ENCODE results near the gene SCAPER. TPM values are rescaled to one million over a fixed set of nuclear protein-coding genes. Genes with fewer than 3 reads are reported as not detected.

SCAPER gene
- total RNA-seq, 1 experiment from 2014 or later: 8.3 TPM

DNA sequence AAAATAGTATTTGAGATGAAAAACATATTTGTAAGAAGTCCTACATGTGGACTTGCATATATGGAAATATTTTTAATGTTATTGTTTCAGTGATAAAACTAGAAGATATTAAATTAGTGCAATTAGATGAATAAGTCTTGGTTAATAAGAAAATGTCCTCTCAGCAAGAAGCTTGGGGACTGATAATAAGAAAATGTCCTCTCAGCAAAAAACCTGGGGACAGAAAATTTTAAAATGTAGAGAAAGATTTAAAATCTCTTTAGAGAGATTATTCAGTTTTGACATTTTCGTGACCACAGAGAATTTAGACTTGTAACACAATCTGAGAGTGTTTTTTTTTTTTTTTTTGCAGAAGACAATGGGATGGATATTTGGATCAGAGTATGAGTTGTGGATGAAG is 412.6 kb downstream of the SCAPER start:
- Histone ChIP-seq H3K27me3 (ENCODE audit: control insufficient read depth, insufficient read depth, low read length) (no peaks in the 10 kb centered on the region), H3K4me3 (ENCODE audit: insufficient read depth, low read depth, low read length) (no peak overlapping the region), H3K36me3 (replicated peaks; ENCODE audit: control insufficient read depth, insufficient read depth, low read length) (no peaks in the 10 kb centered on the region)
- DNase-seq: no peak

DNA sequence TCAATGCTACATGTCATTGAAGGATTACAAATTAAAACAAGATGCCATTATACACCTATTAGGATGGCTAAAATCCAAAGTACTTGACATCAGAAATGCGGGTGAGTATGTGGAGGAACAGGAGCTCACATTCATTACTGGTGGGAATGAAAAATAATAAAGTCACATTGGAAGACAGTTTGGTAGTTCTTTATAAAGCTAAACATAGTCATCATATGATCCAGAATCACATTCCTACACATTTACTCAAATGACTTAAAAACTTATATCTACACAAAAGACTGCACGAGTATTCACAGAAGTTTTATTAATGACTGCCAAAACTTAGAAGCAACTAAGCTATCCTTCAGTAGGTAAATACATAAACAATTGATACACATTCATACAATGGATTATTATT is 421.4 kb downstream of the SCAPER start:
- no peak for DNase-seq
- H3K4me3 ChIP-seq (ENCODE audit: insufficient read depth, low read depth, low read length): no peak overlapping the region
- no peaks in the 10 kb centered on the region for H3K36me3 ChIP-seq (replicated peaks; ENCODE audit: control insufficient read depth, insufficient read depth, low read length)

DNA sequence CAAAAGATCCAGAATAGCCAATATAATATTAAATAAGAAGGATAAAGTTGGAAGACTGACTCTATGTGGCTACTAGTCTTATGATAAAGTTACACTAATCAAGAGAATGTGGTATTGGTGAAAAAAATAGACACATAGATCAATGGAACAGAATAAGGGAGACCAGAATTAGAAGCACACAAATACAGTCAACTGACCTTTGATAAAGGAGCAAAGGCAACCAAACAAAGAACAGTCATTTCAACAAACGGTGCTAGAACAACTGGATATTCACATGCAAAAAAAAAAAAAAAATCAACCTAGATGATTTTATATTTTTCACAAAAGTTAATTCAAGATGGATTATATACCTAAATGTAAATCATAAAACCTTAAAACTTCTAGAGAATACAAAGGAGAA is 422.1 kb downstream of the SCAPER start:
- Histone ChIP-seq H3K27me3 (ENCODE audit: control insufficient read depth, insufficient read depth, low read length) (no peaks in the 10 kb centered on the region), H3K36me3 (replicated peaks; ENCODE audit: control insufficient read depth, insufficient read depth, low read length) (no peaks in the 10 kb centered on the region), H3K4me3 (ENCODE audit: insufficient read depth, low read depth, low read length) (no peak overlapping the region)
- no peak for DNase-seq

More for the DNA sequence above, 421.4 kb downstream of the SCAPER start:
- no peaks in the 10 kb centered on the region for H3K27me3 ChIP-seq (ENCODE audit: control insufficient read depth, insufficient read depth, low read length)

DNA sequence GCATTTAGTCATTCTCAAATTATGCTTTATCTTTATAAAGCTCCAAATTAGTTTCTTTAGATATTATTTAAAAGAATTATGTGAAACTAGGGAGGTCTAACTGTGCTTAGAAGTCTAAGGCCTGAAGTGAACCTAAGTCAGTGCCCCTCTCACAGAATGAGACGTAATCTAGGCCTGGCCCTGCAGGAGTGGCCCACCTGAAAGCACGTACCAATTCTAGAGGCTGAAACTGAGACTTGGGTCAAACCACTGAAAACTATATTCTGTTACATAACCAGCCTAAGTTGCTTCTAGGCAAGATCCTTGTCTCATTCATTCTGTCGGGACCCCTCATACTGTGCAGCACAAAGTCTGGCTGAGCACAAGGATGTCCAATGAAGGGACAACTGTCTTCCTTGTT is 424.9 kb downstream of the SCAPER start:
- Histone ChIP-seq H3K4me3 (ENCODE audit: insufficient read depth, low read depth, low read length) (no peak overlapping the region), H3K36me3 (replicated peaks; ENCODE audit: control insufficient read depth, insufficient read depth, low read length) (no peaks in the 10 kb centered on the region), H3K27me3 (ENCODE audit: control insufficient read depth, insufficient read depth, low read length) (no peaks in the 10 kb centered on the region)
- DNase-seq: no peak

DNA sequence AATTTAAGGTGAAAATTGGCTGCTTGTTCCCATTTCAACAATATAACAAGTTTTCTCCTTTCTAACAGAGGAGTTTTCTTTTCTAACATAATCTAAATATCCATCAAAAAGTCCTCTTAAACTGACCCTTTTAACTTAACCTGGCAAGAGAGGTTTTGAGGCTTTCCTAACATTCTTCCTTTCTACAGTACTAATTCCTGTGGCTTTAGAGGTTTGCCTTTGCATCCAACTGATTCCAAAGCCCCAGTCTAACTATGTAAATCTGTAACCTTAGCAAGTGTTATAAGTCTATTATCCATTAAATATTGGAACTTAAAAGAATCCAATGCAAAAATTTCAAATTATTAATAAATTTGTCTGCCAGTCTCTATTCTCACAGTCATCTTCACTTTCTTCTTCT is 434.4 kb downstream of the SCAPER start:
- Histone ChIP-seq H3K36me3 (replicated peaks; ENCODE audit: control insufficient read depth, insufficient read depth, low read length) (no peaks in the 10 kb centered on the region), H3K4me3 (ENCODE audit: insufficient read depth, low read depth, low read length) (no peak overlapping the region), H3K27me3 (ENCODE audit: control insufficient read depth, insufficient read depth, low read length) (no peaks in the 10 kb centered on the region)
- DNase-seq: no peak

DNA sequence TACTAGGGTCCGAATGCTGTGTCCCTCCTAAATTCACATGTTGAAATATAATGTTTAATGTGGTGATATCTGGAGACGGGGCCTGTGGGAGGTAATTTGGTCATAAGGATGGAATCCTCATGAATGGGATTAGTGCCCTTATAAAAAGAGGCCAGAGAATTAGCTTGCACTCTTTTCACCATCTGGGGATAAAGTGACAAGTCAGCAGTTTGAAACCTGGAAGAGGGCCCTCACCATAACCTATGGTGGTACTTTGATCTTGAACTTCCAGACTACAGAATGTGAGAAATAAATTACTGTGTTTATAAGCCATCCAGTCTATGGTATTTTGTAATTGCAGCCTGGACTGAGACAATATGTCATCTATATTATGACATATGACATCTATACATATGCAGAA is 436.4 kb downstream of the SCAPER start:
- DNase-seq: no peak
- H3K4me3 ChIP-seq (ENCODE audit: insufficient read depth, low read depth, low read length): no peak overlapping the region
- no peaks in the 10 kb centered on the region for H3K36me3 ChIP-seq (replicated peaks; ENCODE audit: control insufficient read depth, insufficient read depth, low read length)
- no peaks in the 10 kb centered on the region for H3K27me3 ChIP-seq (ENCODE audit: control insufficient read depth, insufficient read depth, low read length)

DNA sequence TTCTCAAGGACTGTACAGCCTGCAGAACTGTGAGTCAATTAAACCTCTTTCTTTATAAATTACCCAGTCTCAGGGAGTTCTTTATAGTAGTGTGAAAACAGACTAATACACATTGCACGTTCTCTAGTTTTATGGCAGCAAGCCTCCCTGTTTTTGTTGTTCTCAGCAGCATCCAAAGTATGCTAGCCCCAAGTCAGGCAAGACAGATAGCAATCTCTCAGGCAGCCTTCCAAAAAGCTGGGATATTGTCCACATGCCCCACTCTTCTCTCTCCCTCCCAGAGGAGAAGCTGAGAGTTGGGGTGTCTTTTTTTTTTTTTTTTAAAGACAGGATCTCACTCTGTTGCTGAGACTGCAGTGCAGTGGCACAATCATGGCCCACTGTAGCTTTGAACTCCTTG is 438.0 kb downstream of the SCAPER start:
- no peak overlapping the region for H3K4me3 ChIP-seq (ENCODE audit: insufficient read depth, low read depth, low read length)
- no peaks in the 10 kb centered on the region for H3K36me3 ChIP-seq (replicated peaks; ENCODE audit: control insufficient read depth, insufficient read depth, low read length)
- H3K27me3 ChIP-seq (ENCODE audit: control insufficient read depth, insufficient read depth, low read length): no peaks in the 10 kb centered on the region
- no peak for DNase-seq

DNA sequence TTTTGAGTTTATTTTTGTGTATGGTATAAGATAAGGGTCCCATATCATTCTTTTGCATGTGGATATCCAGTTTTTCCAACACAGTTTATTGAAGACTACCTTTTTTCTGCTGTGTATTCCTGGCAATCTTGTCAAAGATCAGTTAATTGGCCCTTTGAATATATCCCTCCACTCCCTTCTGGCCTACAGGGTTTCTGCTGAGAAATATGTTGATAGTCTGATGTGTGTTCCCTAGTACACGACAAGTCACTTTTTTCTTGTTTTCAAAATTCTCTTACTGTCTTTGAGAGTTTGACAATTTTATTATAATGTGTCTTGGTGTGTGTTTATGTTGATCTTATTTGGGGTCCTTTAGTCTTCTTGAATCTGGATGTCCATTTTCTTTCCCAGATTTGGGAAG is 439.4 kb downstream of the SCAPER start:
- DNase-seq: no peak
- Histone ChIP-seq H3K4me3 (ENCODE audit: insufficient read depth, low read depth, low read length) (no peak overlapping the region), H3K36me3 (replicated peaks; ENCODE audit: control insufficient read depth, insufficient read depth, low read length) (no peaks in the 10 kb centered on the region), H3K27me3 (ENCODE audit: control insufficient read depth, insufficient read depth, low read length) (no peaks in the 10 kb centered on the region)

DNA sequence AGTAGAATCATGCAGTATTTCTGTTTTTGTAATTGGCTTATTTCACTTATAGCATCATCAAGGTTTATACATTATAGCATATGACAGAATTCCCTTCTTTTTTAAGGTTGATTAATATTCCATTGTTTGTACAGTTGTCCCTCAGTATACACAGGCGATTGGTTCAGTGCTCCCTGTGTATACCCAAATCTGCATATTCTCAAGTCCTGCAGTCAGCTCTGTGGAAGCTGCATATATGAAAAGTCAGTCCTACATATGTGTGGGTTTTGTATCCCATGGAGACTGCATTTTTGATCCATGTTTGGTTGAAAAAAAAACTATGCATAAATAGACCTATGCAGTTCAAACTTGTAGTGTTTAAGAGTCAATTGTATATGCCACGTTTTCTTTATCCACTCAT is 440.9 kb downstream of the SCAPER start:
- no peak for DNase-seq
- no peak overlapping the region for H3K4me3 ChIP-seq (ENCODE audit: insufficient read depth, low read depth, low read length)

DNA sequence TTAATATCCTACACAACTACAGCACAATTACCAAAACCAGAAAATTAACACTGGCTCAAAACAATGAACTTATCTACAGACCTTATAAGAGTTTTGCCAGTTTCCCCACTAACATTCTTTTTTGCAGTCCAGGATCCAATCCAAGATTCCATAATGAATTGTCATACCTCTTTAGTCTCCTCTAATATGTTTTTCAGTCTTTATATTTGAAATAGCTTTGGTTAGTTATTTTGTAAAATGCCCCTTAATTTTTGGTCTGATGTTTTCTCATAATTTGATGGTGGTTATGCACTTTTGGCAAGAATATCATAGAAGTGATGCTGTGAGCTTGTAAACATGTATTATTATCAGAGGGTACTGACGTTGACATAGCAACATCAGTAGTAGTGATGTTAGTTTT is 444.3 kb downstream of the SCAPER start:
- Histone ChIP-seq H3K36me3 (replicated peaks; ENCODE audit: control insufficient read depth, insufficient read depth, low read length) (no peaks in the 10 kb centered on the region), H3K4me3 (ENCODE audit: insufficient read depth, low read depth, low read length) (no peak overlapping the region), H3K27me3 (ENCODE audit: control insufficient read depth, insufficient read depth, low read length) (no peaks in the 10 kb centered on the region)
- DNase-seq: no peak

More for the DNA sequence above, 440.9 kb downstream of the SCAPER start:
- no peaks in the 10 kb centered on the region for H3K27me3 ChIP-seq (ENCODE audit: control insufficient read depth, insufficient read depth, low read length)
- no peaks in the 10 kb centered on the region for H3K36me3 ChIP-seq (replicated peaks; ENCODE audit: control insufficient read depth, insufficient read depth, low read length)

DNA sequence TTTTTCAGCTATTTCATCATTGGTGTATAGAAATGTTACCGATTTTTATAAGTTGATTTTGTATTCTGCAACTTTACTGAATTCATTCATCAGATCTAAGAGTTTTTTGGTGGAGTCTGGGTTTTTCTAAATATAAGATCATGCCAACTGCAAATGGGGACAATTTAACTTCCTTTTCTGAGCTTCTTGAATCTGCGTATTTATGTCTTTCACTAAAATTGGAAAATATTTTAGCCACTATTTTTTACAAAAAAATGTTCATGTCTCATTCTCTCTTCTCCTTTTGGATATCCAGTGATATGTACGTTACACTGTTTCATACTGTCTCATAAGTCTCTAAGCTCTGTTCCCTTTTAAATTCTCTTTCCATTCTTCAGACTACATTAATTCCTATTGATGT is 444.8 kb downstream of the SCAPER start:
- no peak overlapping the region for H3K4me3 ChIP-seq (ENCODE audit: insufficient read depth, low read depth, low read length)
- H3K27me3 ChIP-seq (ENCODE audit: control insufficient read depth, insufficient read depth, low read length): no peaks in the 10 kb centered on the region
- H3K36me3 ChIP-seq (replicated peaks; ENCODE audit: control insufficient read depth, insufficient read depth, low read length): no peaks in the 10 kb centered on the region
- no peak for DNase-seq

DNA sequence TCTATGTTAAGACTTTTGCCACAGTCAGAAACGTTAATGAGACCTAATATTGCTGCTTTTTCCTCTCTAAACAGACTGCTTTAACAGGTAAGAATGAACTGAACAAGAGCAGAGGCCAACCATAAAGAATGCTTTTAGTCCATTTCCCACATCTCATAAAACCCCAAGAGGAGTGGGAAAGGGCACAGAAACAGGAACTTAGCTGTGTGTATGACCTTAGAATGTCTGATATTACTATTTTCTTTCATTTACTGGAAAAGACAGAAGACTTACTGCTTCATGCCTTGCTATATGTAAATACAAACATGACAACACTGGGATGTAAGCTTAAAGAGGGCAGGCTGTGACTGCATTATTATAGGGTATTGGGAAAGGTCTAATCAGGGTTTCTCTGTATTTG is 453.6 kb downstream of the SCAPER start:
- Histone ChIP-seq H3K4me3 (ENCODE audit: insufficient read depth, low read depth, low read length) (no peak overlapping the region), H3K27me3 (ENCODE audit: control insufficient read depth, insufficient read depth, low read length) (no peaks in the 10 kb centered on the region), H3K36me3 (replicated peaks; ENCODE audit: control insufficient read depth, insufficient read depth, low read length) (no peaks in the 10 kb centered on the region)
- no peak for DNase-seq

DNA sequence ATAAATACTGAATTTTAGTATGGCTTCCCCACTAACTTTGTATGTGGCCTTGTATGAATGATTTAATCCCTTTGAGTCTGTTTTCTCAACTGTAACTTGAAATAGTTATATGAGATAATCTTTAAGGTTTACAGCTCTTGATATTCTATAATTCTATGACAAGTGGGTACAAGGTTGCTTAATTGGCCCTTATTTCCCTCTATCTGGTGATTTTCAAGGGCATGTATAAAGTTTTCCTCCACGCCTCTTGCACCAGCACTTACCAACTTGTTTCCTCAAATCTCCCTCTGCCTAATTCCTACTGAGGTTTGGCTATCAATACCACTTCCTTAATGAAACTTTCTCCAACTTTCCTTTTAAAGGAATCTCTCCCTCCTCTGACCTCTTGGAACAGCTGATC is 455.7 kb downstream of the SCAPER start:
- no peak overlapping the region for H3K4me3 ChIP-seq (ENCODE audit: insufficient read depth, low read depth, low read length)
- H3K27me3 ChIP-seq (ENCODE audit: control insufficient read depth, insufficient read depth, low read length): no peaks in the 10 kb centered on the region
- H3K36me3 ChIP-seq (replicated peaks; ENCODE audit: control insufficient read depth, insufficient read depth, low read length): no peaks in the 10 kb centered on the region
- DNase-seq: no peak

DNA sequence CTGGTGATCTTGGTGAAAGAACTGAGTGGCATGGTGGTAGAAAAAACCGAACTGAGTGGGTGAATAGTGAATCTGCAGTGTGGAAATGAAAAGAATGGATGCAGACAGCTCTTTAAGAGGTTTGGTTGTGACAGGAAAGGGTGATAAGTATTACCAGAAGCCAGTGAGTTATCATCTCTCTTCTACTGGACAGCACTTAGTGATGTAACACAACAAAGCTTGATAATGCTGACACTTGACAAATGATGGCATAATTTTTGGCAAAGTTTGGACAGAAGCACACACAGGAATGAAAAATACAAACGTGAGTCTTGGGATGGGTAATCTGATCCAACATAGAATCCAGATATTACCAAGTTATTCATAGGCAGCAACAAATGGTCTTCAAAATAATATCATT is 456.4 kb downstream of the SCAPER start:
- no peak for DNase-seq
- H3K27me3 ChIP-seq (ENCODE audit: control insufficient read depth, insufficient read depth, low read length): no peaks in the 10 kb centered on the region
- H3K36me3 ChIP-seq (replicated peaks; ENCODE audit: control insufficient read depth, insufficient read depth, low read length): no peaks in the 10 kb centered on the region
- H3K4me3 ChIP-seq (ENCODE audit: insufficient read depth, low read depth, low read length): no peak overlapping the region

DNA sequence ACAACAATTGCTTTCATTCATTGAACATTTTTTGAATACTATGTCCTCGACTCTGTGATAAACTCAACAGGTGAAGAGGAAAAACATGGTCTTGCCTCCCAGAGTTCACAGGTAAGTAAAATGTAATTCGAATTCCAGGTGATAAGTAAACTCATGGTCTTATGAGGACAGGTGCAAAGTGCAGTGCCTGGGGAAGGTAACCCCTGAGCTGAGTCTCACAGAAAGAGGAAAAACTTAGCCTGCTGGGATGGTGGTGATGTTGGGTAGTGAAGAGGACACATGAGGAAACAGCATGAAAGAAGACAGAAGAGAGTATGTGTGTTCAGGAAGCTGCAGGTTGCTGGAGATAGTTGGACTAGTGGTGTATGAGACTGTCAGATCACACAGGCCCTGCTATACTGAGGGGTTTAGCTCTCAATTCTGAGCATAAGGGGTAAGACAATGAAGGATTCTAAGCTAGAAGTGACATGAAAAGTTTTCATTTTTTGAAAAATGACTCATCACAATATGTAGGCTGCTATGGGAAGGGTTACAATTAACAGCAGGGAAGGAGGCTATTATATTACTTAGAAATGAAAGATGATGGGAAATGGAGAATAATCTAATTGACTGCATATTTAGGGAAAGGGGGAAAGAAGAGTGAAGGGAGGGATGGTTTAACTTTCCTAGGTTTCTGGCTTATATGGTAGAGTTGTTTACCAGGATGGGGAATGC is 457.3 kb downstream of the SCAPER start:
- H3K27me3 ChIP-seq (ENCODE audit: control insufficient read depth, insufficient read depth, low read length): no peaks in the 10 kb centered on the region
- no peak for DNase-seq
- H3K4me3 ChIP-seq (ENCODE audit: insufficient read depth, low read depth, low read length): no peak overlapping the region
- H3K36me3 ChIP-seq (replicated peaks; ENCODE audit: control insufficient read depth, insufficient read depth, low read length): no peaks in the 10 kb centered on the region

DNA sequence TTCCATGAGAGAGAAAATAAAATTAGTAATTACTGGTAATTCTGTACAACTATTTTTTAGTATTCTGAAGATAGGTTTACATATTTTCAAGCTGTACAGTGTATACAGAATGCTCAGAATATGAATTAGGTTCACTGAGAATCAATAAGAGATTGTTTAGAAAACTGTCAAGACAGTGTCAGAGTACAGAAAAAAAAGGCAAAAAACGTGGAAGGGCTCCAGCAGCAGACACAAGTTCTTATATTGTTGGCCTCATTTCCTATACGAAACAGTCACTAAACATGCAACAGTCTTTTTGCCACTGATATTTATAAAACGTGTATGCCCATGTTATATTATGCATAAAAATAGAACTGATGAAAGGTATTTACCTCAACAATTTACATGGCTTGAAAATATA is 464.7 kb downstream of the SCAPER start:
- DNase-seq: no peak
- Histone ChIP-seq H3K27me3 (ENCODE audit: control insufficient read depth, insufficient read depth, low read length) (no peaks in the 10 kb centered on the region), H3K4me3 (ENCODE audit: insufficient read depth, low read depth, low read length) (no peak overlapping the region), H3K36me3 (replicated peaks; ENCODE audit: control insufficient read depth, insufficient read depth, low read length) (no peaks in the 10 kb centered on the region)
